Nephron (organoid): Measurements from ENCODE around the gene DZANK1.
"Not testable (repeated sequence)": the region's sequence is repeated elsewhere in the genome, so short reads cannot be mapped to it uniquely, and the experiment has no call there.

Experiments used
- H3K27ac Mint-ChIP-seq, 3 experiments: 2 replicates each; pipeline ENCODE4 v1.8.0; 2020; ENCODE audit warnings: mixed read lengths in 3 of 3, mild to moderate bottlenecking in 2 of 3, moderate library complexity in 1 of 3
- H3K27me3 Mint-ChIP-seq: 2 replicates; pipeline ENCODE4 v1.8.0; 2021; ENCODE audit warnings: low read depth, mild to moderate bottlenecking, moderate library complexity, mixed read lengths
- H3K36me3 Mint-ChIP-seq: 2 replicates; pipeline ENCODE4 v1.8.0; 2020; ENCODE audit warnings: low read depth, mixed read lengths
- H3K4me1 Mint-ChIP-seq: 2 replicates; pipeline ENCODE4 v1.8.0; 2020; ENCODE audit warnings: mixed read lengths
- H3K4me3 Mint-ChIP-seq, 3 experiments: 2 replicates each; pipeline ENCODE4 v1.8.0; 2020; ENCODE audit warnings: mild to moderate bottlenecking in 3 of 3, mixed read lengths in 3 of 3, moderate library complexity in 2 of 3
- H3K9me3 Mint-ChIP-seq: 2 replicates; pipeline ENCODE4 v1.8.0; 2020; ENCODE audit warnings: mixed read lengths
- CTCF ChIP-seq, 3 experiments: fragments of 200-600 bp; sonication (generic); IDR thresholded peaks; one replicate each; pipeline ENCODE4 v1.5.0; 2021; ENCODE audit warnings: antibody characterized with exemption in 3 of 3; ENCODE audit not compliant: unreplicated experiment in 3 of 3

The DZANK1 gene

GRCh38 chr20:18401305-18401704, 65.5 kb downstream of the DZANK1 start:
- no peaks in the 10 kb centered on the region for H3K27me3 Mint-ChIP-seq
- H3K27ac Mint-ChIP-seq = no peak overlapping the region
- no peak for TF ChIP-seq CTCF (IDR thresholded peaks at IDR 0.05; ENCODE audit: unreplicated experiment in 3 of 3)
- peaks cover 21% of the 10 kb centered on the region for H3K4me1 Mint-ChIP-seq
- H3K4me3 Mint-ChIP-seq = no peak overlapping the region
- peaks cover 69% of the 10 kb centered on the region for H3K36me3 Mint-ChIP-seq
- peaks cover 19% of the 10 kb centered on the region for H3K9me3 Mint-ChIP-seq

GRCh38 chr20:18400460-18400859, 66.4 kb downstream of the DZANK1 start:
- peaks cover 66% of the 10 kb centered on the region for H3K36me3 Mint-ChIP-seq
- TF ChIP-seq CTCF (IDR thresholded peaks at IDR 0.05; ENCODE audit: unreplicated experiment in 3 of 3) = no peak
- H3K4me1 Mint-ChIP-seq = peaks cover 27% of the 10 kb centered on the region
- peaks cover 19% of the 10 kb centered on the region for H3K9me3 Mint-ChIP-seq
- no peaks in the 10 kb centered on the region for H3K27me3 Mint-ChIP-seq
- no peak overlapping the region for H3K4me3 Mint-ChIP-seq
- no peak overlapping the region for H3K27ac Mint-ChIP-seq

- peaks cover 28% of the 10 kb centered on the region for H3K4me1 Mint-ChIP-seq
- H3K27me3 Mint-ChIP-seq, H3K27ac Mint-ChIP-seq, H3K4me3 Mint-ChIP-seq: not testable (repeated sequence)
- peaks cover 54% of the 10 kb centered on the region for H3K36me3 Mint-ChIP-seq
- H3K9me3 Mint-ChIP-seq = peaks cover 10% of the 10 kb centered on the region
These were observed 68.1 kb downstream of the DZANK1 start for GRCh38 chr20:18398713-18399112.

GRCh38 chr20:18397030-18397429, 69.8 kb downstream of the DZANK1 start:
- Mint-ChIP-seq H3K4me1 (peaks cover 28% of the 10 kb centered on the region), H3K9me3 (peaks cover 10% of the 10 kb centered on the region), H3K27me3 (peaks cover 4% of the 10 kb centered on the region), H3K36me3 (peaks cover 48% of the 10 kb centered on the region), H3K4me3 (no peak overlapping the region), H3K27ac (peak overlapping the region in 2 of 3 experiments; percentile 14 to 22)
- TF ChIP-seq CTCF (IDR thresholded peaks at IDR 0.05; ENCODE audit: unreplicated experiment in 3 of 3) = no peak

GRCh38 chr20:18395544-18395943, 71.3 kb downstream of the DZANK1 start:
- H3K4me3 Mint-ChIP-seq = no peak overlapping the region
- peaks cover 4% of the 10 kb centered on the region for H3K27me3 Mint-ChIP-seq
- H3K27ac Mint-ChIP-seq = no peak overlapping the region
- peaks cover 37% of the 10 kb centered on the region for H3K36me3 Mint-ChIP-seq
- peaks cover 28% of the 10 kb centered on the region for H3K4me1 Mint-ChIP-seq
- H3K9me3 Mint-ChIP-seq = peaks cover 5% of the 10 kb centered on the region
- TF ChIP-seq CTCF (IDR thresholded peaks at IDR 0.05; ENCODE audit: unreplicated experiment in 3 of 3) = no peak

- Mint-ChIP-seq H3K36me3 (peaks cover 30% of the 10 kb centered on the region), H3K27me3 (peaks cover 4% of the 10 kb centered on the region), H3K9me3 (no peaks in the 10 kb centered on the region), H3K4me3 (no peak overlapping the region), H3K27ac (no peak overlapping the region), H3K4me1 (peaks cover 28% of the 10 kb centered on the region)
- no peak for TF ChIP-seq CTCF (IDR thresholded peaks at IDR 0.05; ENCODE audit: unreplicated experiment in 3 of 3)
These were observed 72.5 kb downstream of the DZANK1 start for GRCh38 chr20:18394363-18394762.
